RWPE2 (cell line): ENCODE measurements around the gene ARAP1.

Source experiments
- ATAC-seq: fragments of 200-7000 bp; cut with Tn5 transposase; 3 replicates; pipeline ENCODE4 v1.9.1; 2021; ENCODE audit warnings: low read depth
- DNase-seq: peaks from one replicate; pipeline ENCODE4 v3.0.0-alpha.2; 2020; ENCODE audit warnings: low spot score
- H3K27ac ChIP-seq: fragments of 450-650 bp; 2 replicates; pipeline ENCODE4 v1.5.1; 2017; ENCODE audit warnings: mild to moderate bottlenecking; ENCODE audit not compliant: poor library complexity, severe bottlenecking
- H3K27me3 ChIP-seq: fragments of 250-450 bp; sonication (Bioruptor Pico); 2 replicates; pipeline ENCODE4 v1.5.1; 2021; ENCODE audit warnings: mild to moderate bottlenecking, moderate library complexity; ENCODE audit not compliant: insufficient read depth, poor library complexity, severe bottlenecking
- H3K36me3 ChIP-seq: fragments of 250-450 bp; sonication (Bioruptor Pico); 2 replicates; pipeline ENCODE4 v1.5.1; 2020; ENCODE audit warnings: low read depth, mild to moderate bottlenecking, moderate library complexity
- H3K4me1 ChIP-seq: fragments of 250-450 bp; sonication (Bioruptor Pico); 2 replicates; pipeline ENCODE4 v1.5.1; 2021; ENCODE audit warnings: mild to moderate bottlenecking, moderate library complexity; ENCODE audit not compliant: insufficient read depth, poor library complexity, severe bottlenecking
- H3K4me3 ChIP-seq: fragments of 250-450 bp; sonication (Bioruptor Pico); 2 replicates; pipeline ENCODE4 v1.5.1; 2021; ENCODE audit warnings: mild to moderate bottlenecking, moderate library complexity; ENCODE audit not compliant: severe bottlenecking
- H3K9me3 ChIP-seq: fragments of 250-450 bp; sonication (Bioruptor Pico); 2 replicates; pipeline ENCODE4 v1.5.1; 2021; ENCODE audit warnings: mild to moderate bottlenecking, moderate library complexity; ENCODE audit not compliant: severe bottlenecking
- TF ChIP-seq, protein P1 (sequence below): fragments of 450-650 bp; IDR thresholded peaks from one replicate; pipeline ENCODE4 v1.5.1; 2017; ENCODE audit warnings: mild to moderate bottlenecking, moderate library complexity; ENCODE audit not compliant: poor library complexity, severe bottlenecking

ARAP1 gene

GRCh38 chr11:72704028-72704782, 48.0 kb downstream of the ARAP1 start:
- Histone ChIP-seq H3K4me1 (no peaks in the 10 kb centered on the region), H3K9me3 (no peaks in the 10 kb centered on the region), H3K36me3 (peaks cover 54% of the 10 kb centered on the region), H3K4me3 (no peak overlapping the region), H3K27ac (no peak overlapping the region), H3K27me3 (no peaks in the 10 kb centered on the region)
- DNase-seq (no peak), ATAC-seq (no peak)
- TF ChIP-seq, protein P1, sequence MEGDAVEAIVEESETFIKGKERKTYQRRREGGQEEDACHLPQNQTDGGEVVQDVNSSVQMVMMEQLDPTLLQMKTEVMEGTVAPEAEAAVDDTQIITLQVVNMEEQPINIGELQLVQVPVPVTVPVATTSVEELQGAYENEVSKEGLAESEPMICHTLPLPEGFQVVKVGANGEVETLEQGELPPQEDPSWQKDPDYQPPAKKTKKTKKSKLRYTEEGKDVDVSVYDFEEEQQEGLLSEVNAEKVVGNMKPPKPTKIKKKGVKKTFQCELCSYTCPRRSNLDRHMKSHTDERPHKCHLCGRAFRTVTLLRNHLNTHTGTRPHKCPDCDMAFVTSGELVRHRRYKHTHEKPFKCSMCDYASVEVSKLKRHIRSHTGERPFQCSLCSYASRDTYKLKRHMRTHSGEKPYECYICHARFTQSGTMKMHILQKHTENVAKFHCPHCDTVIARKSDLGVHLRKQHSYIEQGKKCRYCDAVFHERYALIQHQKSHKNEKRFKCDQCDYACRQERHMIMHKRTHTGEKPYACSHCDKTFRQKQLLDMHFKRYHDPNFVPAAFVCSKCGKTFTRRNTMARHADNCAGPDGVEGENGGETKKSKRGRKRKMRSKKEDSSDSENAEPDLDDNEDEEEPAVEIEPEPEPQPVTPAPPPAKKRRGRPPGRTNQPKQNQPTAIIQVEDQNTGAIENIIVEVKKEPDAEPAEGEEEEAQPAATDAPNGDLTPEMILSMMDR = no peak

GRCh38 chr11:72703267-72704008, 48.8 kb downstream of the ARAP1 start:
- Histone ChIP-seq H3K36me3 (peaks cover 57% of the 10 kb centered on the region), H3K27ac (no peak overlapping the region), H3K4me1 (no peaks in the 10 kb centered on the region), H3K27me3 (no peaks in the 10 kb centered on the region), H3K9me3 (no peaks in the 10 kb centered on the region), H3K4me3 (no peak overlapping the region)
- ATAC-seq (no peak), DNase-seq (no peak)
- TF ChIP-seq, protein P1 = no peak

DNA sequence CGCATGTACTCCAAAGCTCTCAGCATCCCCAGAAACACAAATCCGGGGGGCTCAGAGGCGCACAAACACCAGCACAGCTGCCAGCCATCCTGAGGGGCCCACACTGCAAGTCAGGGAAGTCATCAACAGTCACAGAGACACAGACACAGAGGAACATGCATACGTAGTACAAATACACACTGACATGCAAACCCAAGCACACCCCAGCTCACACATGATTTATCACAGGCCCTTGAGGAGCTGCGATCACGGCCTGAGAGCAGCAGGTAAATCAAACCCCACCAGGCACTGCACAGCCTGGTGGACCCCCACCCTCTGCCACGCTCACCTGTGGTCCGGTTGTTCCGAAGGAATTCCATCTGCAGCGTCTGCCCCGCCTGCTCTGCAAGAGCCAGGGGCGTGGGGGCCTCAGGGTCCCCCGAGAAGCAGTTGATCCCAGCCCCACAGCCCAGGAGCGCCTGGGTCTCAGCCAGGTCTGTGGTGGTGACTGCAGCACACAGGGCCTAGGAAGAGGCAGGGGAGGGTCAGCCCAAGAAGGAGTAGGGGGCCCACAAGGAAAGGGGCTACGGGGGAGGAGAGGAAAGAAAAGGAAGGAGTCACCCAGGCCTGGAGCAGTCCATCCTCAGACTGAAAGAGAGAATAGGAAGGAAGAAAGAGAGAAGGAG, 49.5 kb downstream of the ARAP1 start:
- H3K27ac ChIP-seq = no peak overlapping the region
- ATAC-seq = no peak
- H3K4me1 ChIP-seq = no peaks in the 10 kb centered on the region
- H3K4me3 ChIP-seq = no peak overlapping the region
- no peaks in the 10 kb centered on the region for H3K9me3 ChIP-seq
- no peak for DNase-seq
- TF ChIP-seq, protein P1 = no peak
- H3K27me3 ChIP-seq = no peaks in the 10 kb centered on the region
- peaks cover 51% of the 10 kb centered on the region for H3K36me3 ChIP-seq

DNA sequence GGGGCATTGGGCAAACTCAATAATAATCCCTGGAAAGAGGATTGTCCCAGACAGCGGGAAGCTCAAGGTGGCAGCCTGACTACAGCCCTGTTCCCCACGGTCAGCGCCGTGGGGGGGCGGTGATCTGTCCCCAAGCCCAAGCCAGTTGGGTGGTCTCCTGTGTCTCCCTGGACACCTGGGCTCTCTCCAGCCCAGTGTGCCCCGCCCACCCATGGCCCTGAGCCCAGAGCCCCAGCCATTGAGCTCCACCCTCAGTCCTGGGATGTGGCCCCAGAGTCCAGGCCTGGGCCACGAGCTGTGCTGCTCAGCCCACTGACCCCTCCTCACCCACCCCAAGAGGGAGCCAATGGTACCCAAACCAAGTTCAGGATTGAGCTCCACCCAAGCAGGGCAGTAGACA, 50.1 kb downstream of the ARAP1 start:
- Histone ChIP-seq H3K27ac (no peak overlapping the region), H3K36me3 (peaks cover 54% of the 10 kb centered on the region), H3K27me3 (no peaks in the 10 kb centered on the region), H3K4me3 (no peak overlapping the region), H3K4me1 (no peaks in the 10 kb centered on the region), H3K9me3 (no peaks in the 10 kb centered on the region)
- DNase-seq (no peak), ATAC-seq (no peak)
- TF ChIP-seq, protein P1 = no peak
